ENCODE measurements around the gene PPP2R5C. TPM values are rescaled to one million over a fixed set of nuclear protein-coding genes. Genes with fewer than 3 reads are reported as not detected.
A peak's percentile ranks its signal among the peaks of the same experiment; 100 is the strongest.

PPP2R5C gene
- total and polyA plus RNA-seq, 2 of the 4 experiments (the other 2 are of a cell fraction), result 65.9 to 78.7 TPM

GRCh38 chr14:101735453-101735852, 26.1 kb upstream of the PPP2R5C start:
- no TSS peak for BruUV-seq (replicated peaks)
- no peak overlapping the region for H2AK5ac ChIP-seq (ENCODE audit: low read depth, low read length)

More at GRCh38 chr14:101735453-101735852, 26.1 kb upstream of the PPP2R5C start:
- no peak for DNase-seq
- in situ Hi-C loops (cut with MboI; ENCODE audit: low sequenced_read_pairs) (no loop called here), dilution Hi-C loops (cut with HindIII; ENCODE audit: low sequenced_read_pairs, unreplicated experiment) (no loop called here), intact Hi-C loops (cut with micrococcal nuclease) (no loop called here)
- Histone ChIP-seq H3K79me1 (ENCODE audit: low read depth in 1 of 2, low read length in 2 of 2) (no peaks in the 10 kb centered on the region), H2BK5ac (ENCODE audit: low read depth, low read length, poor library complexity, severe bottlenecking) (no peak overlapping the region), H4K8ac (ENCODE audit: low read depth in 2 of 2, low read length in 2 of 2) (no peak overlapping the region), H4K20me1 (ENCODE audit: insufficient read depth, low read length) (no peaks in the 10 kb centered on the region), H3K56ac (ENCODE audit: extremely low read depth, insufficient read depth, low read length) (no peak overlapping the region), H2AFZ (replicated peaks; ENCODE audit: low read length, poor library complexity) (no peak overlapping the region), H3K18ac (ENCODE audit: low read depth, low read length) (no peak overlapping the region), H3K9ac (ENCODE audit: low read depth, low read length) (no peak overlapping the region), H2BK120ac (ENCODE audit: low read depth, low read length) (no peak overlapping the region), H3K4me1 (ENCODE audit: control insufficient read depth, insufficient read depth, low read length) (peaks cover 5% of the 10 kb centered on the region; the same call in 1 of the 2 replicates), H3K23ac (ENCODE audit: low read depth, low read length) (no peak overlapping the region), H3K9me3 (ENCODE audit: control insufficient read depth, insufficient read depth, low read length) (peaks cover 4% of the 10 kb centered on the region), H4K5ac (ENCODE audit: low read depth, low read length) (no peak overlapping the region), H3K36me3 (ENCODE audit: control insufficient read depth, insufficient read depth, low read length) (no peaks in the 10 kb centered on the region), H2BK20ac (ENCODE audit: low read depth, low read length) (no peak overlapping the region), H3K4ac (ENCODE audit: low read depth, low read length) (no peak overlapping the region), H3K4me2 (ENCODE audit: low read depth, low read length) (no peak overlapping the region), H4K91ac (ENCODE audit: insufficient read depth, low read depth, low read length) (no peak overlapping the region), H3K9me1 (ENCODE audit: insufficient read depth, low read length) (no peaks in the 10 kb centered on the region), H3K4me3 (ENCODE audit: insufficient read depth, low read depth, low read length) (no peak overlapping the region), H2AK9ac (replicated peaks; ENCODE audit: low read depth, low read length, poor library complexity) (no peak overlapping the region), H3K14ac (replicated peaks; ENCODE audit: low read depth, low read length) (no peak overlapping the region), H3K27me3 (ENCODE audit: control insufficient read depth, insufficient read depth, low read length) (peaks cover 24% of the 10 kb centered on the region), H3K27ac (ENCODE audit: insufficient read depth, low read length) (no peak overlapping the region), H2BK15ac (ENCODE audit: low read depth, low read length) (no peak overlapping the region)
- TF ChIP-seq CEBPB (IDR thresholded peaks at IDR 0.05; ENCODE audit: low read depth, low read length) (peak; percentile 83), MXI1 (IDR thresholded peaks at IDR 0.05; ENCODE audit: borderline replicate concordance, low read depth, low read length) (no peak)
- ATAC-seq (ENCODE audit: low read depth), result no peak
- POLR2A ChIA-PET (ENCODE audit: unreplicated experiment), result no interaction called here
- CTCF ChIA-PET, result no interaction called here
- WGBS, 2 experiments (ENCODE audit: extremely low coverage in 2 of 2, insufficient read length in 1 of 2), result 73% methylated on average over 4 of the region's 7 CpGs; no CpG with 5 or more reads in 1 of the 2 experiments
